SW 1271 (cell line): ENCODE data around the gene SPEM3.

Experiments used
- DNase-seq, 2 experiments: peaks; one replicate each; lab custom pipeline; 2025; lab: John Stamatoyannopoulos, UW

The SPEM3 gene

GRCh38 chr17:7421186-7421585 lies 7.5 kb upstream of the SPEM3 start:
- DNase-seq: no peak

- DNase-seq: no peak
Measured at GRCh38 chr17:7423679-7424078, 5.0 kb upstream of the SPEM3 start.

DNA sequence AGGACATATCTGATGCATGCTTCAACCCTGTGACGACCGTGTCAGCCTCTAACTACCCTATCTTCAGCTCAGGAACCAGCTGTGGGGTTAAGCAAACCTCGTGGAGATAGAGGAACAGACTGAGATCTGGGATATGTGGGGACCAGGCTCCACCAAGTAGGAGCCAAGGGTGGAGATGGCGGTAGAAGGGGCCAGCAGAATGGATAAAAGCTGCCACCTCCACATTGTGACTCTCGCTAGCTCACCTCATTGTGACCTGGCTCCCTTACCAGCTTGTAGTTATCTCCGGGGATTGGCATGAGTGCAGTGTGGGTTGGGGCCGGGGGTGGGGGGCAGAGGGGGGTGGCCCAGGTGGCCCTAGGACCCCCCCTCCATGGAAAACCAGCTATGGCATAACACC lies 3.3 kb upstream of the SPEM3 start, which contains the start of gene SPEM2:
Gene SPEM2 (plus strand): TSS at position 301 of the 400 bp plus-strand sequence. CDS start 73 bp downstream, at position 374.
- DNase-seq: no peak

GRCh38 chr17:7425756-7426155 lies 2.9 kb upstream of the SPEM3 start:
- no peak for DNase-seq

- no peak for DNase-seq
Measured at GRCh38 chr17:7426203-7426863, 2.3 kb upstream of the SPEM3 start.

GRCh38 chr17:7426896-7427489 lies 1.7 kb upstream of the SPEM3 start:
- no peak for DNase-seq

DNA sequence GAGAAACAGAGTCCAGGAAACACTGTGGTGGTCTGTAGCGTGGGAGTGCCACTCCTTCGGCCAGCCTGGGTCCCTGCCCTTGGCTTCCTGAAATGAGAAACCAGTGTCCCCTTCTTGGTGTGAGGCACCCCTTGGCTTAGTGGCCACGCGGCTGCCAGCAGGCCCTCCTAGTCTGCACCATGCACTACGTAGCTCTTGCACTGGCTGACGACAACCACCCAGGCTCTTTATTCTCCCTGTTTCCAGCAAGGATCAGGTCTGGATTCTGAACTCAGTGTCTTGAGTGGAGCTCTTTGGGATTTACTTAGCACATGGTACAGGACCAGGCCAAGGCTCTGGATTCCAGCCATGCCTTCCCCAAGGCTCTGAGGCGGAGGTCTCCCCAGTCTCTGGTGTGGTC lies 1.1 kb upstream of the SPEM3 start:
- no peak for DNase-seq

- DNase-seq: no peak
Measured at GRCh38 chr17:7429722-7430121, 1.1 kb downstream of the SPEM3 start.

DNA sequence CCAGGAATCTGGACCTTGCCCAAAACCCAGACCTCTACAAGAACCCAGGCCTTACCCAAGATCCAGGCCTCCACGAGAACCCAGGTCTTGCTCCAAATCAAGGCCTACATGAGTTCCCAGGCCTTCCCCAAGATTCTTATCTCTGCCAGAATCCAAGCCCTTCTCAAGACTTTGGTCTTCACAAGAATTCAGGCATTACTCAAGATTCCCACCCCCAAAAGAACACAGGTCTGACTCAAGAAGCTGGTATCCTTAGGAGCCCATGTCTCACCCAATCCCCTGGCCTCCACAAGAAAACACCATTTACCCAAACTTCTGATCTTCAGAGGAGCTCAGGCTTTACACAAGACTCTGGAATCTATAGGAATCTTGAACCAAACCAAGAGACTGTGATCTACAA lies 2.6 kb downstream of the SPEM3 start:
- no peak for DNase-seq

- DNase-seq: no peak
Measured at GRCh38 chr17:7432296-7432695, 3.6 kb downstream of the SPEM3 start.

- no peak for DNase-seq
Measured at GRCh38 chr17:7435676-7436555, 7.3 kb downstream of the SPEM3 start.

GRCh38 chr17:7436556-7437368 lies 8.1 kb downstream of the SPEM3 start:
- peak; percentile 31 to 74 for DNase-seq

GRCh38 chr17:7437369-7437863 lies 8.8 kb downstream of the SPEM3 start:
- DNase-seq: no peak

- DNase-seq: peak in 1 of 2 experiments; percentile 17
Measured at GRCh38 chr17:7437950-7438614, 9.4 kb downstream of the SPEM3 start.

- DNase-seq: no peak
Measured at GRCh38 chr17:7438656-7439460, 10.2 kb downstream of the SPEM3 start.

GRCh38 chr17:7439462-7440112 lies 10.9 kb downstream of the SPEM3 start, which contains the start of gene FGF11:
Gene FGF11 (plus strand): TSS chr17:7439512. CDS start chr17:7439621, 109 bp downstream.
- no peak for DNase-seq

- no peak for DNase-seq
Measured at GRCh38 chr17:7440113-7440833, 11.6 kb downstream of the SPEM3 start.

DNA sequence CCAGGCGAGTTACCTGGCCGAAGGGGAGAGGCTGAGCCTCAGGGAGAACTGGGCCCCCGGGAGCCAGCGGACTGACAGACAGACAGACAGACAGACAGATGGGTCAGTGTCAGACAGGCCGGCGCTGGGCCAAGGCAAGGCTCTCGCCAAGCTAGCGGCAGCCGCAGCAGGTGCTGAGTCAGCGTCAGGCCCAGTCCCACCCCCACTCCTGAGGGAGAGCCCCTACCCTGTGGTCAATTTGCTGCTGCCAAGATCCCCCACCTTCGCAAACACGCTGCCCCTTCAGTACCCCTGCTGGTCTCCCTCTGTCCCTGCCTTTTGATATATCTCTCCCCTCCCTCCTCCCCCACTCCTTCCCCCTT lies 12.2 kb downstream of the SPEM3 start:
- no peak for DNase-seq

- DNase-seq: no peak
Measured at GRCh38 chr17:7441266-7441665, 12.6 kb downstream of the SPEM3 start.
